Suppressor macrophage (primary cell): ENCODE results near the gene OGDH.
"Not testable (repeated sequence)": the region's sequence is repeated elsewhere in the genome, so short reads cannot be mapped to it uniquely, and the experiment has no call there.

Source experiments
- DNase-seq, 4 experiments: peaks; one replicate each; pipeline ENCODE4 v3.0.0-alpha.2; 2020 to 2022
- total RNA-seq, 17 experiments: gene quantifications; one replicate each; lab custom pipeline; 2026; ENCODE audit warnings: mixed read lengths in 6 of 17, inconsistent platforms in 3 of 17; lab: John Stamatoyannopoulos, UW

The OGDH gene
- 104 to 305 (median 238) reads per million in 17 experiments for total RNA-seq

DNA sequence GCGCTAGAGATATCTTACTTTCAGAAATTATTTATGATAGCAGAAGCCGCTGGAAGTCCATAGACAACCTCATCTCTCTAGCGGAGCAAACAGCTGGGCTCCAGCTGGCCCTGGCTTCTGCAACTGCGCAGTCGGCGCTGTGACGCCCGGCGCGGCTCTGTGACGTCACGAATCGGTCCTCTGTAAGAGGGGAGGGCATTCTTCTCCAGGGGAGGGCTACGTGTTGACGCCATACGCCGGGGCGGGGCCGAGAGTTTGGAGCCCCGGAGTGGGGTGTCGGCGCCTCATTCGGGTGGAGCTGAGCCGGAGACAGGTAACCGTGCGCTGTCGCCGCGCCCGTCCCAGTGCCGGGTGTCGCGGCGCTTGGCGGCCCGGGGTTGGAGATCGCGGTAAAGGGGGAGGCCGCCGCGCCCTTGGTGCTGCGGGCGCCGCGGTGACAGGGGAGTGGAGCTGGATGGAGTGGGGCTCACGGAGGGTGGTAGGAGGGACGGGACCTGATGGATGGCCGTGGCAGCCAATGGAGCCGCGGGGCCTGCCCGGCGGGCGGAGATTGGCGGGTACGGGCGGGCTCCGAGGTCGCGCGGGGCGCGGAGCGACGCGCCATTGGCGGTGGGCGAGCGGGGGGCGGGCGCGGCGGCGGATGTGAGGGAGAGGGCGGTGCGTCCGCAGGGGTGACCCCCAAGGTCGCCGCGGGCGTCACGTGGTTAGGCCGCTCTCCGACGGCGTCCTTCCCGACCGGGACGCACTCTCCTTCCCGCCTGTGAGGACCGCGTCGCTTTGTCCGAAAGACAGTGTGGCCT lies at the start of gene OGDH:
Gene OGDH (plus strand): TSS at position 287 of the 800 bp plus-strand sequence. CDS start 17,717 bp downstream, outside the sequence.
- peak; percentile 99 to 100 (median 100) for DNase-seq

DNA sequence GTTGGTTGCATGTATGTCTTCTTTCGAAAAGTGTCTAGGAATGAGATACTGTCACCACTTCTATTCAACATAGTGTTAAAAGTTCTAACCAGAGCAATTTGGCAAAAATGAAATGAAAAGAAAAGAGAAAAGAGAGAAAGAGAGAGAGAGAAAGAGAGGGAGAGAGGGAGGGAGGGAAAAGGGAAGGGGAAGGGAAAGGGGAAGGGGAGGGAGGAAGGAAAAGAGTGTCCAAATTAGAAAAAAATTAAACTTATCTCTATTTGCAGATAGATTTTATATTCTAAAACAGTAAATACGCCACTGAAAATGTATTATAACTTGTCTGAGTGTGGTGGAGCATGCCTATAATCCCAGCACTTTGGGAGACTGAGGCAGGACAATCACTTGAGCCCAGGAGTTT lies 48.9 kb upstream of the OGDH start:
- DNase-seq = no peak

DNA sequence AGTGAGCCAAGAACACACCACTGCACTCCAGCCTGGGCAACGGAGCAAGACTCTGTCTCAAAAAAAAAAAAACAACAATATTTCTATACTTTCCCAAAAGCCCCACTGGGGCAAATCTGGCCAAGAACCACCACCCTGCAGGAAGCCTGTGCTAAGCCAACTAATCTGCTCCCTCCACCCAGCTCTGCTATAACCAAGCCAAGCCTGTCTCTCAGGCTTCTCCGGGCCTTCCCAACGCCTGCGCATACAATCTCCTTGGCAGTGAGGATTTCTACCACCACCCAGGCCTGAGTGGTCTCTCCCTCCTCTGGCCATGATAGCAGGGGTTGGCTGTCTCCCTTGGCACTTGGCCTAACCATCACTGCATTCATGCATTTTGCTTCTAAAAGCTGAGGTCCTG lies 46.9 kb upstream of the OGDH start:
- no peak for DNase-seq

DNA sequence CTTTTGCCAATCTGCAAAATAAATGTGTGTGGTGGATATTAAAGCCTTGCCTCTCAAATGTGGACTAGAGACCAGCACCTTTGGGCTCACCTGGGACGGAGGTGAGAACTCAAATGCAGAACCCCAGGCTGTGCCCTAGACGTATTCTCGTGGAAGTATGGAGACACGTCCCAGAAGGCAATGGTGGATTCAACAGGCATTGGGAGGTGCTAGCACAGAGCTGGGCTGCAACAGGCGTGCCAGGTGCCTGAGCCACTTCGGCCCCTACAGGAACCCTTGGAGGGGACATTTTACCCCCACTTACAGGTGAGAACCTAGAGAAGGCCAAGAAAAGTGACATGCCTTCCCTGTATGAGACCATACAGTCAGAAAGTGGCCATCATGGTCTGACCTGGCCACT lies 44.9 kb upstream of the OGDH start:
- DNase-seq = no peak

DNA sequence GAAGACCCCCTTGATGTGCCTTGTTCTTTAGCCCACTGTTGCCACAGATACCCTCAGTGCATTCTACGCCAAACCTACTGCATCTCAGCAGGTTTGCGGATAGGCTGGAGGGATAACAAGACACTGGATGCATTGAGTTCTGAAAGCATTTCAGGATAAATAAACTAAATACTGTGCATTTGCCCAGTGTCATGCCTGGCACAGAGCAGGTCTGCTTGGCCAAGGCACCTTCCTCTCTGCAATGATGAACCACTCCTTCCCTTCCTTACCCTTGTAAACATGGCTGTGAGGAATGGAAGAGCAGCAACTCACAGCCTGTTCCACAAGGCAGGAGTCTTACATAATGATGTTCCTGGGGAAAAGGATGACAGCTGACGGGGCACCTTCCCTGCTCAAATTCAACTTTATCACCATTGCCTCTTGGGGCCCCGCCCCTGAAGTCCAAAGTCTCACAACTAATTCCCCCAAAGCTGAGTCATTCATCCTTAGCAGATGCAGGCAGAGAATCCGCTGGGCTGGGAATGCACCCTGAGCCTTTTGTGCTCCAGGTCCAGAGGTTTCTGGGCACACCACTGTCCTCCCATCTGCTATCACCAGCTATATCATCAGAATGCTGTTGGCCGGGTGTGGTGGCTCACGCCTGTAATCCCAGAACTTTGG lies 44.3 kb upstream of the OGDH start:
- DNase-seq = no peak

DNA sequence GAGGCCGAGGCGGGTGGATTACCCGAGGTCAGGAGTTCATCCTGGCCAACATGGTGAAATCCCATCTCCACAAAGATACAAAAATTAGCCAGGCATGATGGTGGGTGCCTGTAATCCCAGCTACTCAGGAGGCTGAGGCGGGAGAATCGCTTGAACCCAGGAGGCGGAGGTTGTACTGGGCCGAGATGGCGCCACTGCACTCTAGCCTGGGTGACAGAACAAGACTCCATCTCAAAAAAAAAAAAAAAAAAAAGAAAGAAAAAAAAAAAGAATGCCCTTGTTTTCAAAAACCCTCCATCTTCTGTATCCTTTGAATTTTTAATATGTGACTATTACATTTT lies 43.8 kb upstream of the OGDH start:
- DNase-seq = not testable (repeated sequence)

DNA sequence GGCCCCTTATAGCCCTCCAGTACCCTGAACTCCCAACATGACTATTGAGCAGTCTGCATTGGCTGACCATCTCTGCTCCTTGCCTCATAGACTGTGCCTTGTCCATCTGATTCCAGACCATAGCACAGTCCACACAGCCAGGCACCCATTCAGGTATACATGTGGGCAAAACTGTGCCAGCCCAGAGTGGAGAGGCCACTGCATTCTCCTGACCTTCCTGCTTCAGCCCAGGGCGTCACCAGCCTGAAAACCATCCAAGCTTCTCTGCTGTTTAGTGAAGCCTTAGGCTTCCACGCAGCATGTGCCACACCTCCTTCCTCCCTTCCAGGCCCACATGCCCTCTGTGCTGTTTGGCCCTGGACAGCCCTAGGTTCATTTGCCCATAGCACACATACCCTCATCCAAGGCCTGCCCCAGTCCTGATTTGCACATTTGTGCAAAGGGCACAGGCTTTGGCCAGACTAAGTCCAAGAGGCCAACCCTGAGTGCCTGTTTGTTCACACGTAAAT lies 43.2 kb upstream of the OGDH start:
- no peak for DNase-seq

DNA sequence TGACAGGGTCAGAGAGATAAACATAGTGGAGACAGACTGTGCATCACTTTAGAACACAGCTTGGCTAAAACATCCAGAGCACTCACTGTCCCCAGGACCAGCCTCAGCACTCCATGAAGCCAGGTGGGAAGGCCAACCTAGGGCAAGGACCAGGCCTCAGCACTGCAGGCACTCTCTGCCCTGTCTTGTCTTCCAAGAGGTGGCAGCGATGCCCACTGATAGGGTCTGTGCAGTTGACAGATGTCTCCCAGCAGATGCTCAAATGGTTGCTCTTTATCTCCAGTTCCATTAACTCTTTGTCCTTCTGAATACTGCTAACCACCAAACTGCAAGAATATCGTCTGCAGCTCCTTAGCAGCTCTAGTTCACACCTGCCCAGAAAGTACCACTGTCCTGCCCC lies 41.8 kb upstream of the OGDH start:
- no peak for DNase-seq

DNA sequence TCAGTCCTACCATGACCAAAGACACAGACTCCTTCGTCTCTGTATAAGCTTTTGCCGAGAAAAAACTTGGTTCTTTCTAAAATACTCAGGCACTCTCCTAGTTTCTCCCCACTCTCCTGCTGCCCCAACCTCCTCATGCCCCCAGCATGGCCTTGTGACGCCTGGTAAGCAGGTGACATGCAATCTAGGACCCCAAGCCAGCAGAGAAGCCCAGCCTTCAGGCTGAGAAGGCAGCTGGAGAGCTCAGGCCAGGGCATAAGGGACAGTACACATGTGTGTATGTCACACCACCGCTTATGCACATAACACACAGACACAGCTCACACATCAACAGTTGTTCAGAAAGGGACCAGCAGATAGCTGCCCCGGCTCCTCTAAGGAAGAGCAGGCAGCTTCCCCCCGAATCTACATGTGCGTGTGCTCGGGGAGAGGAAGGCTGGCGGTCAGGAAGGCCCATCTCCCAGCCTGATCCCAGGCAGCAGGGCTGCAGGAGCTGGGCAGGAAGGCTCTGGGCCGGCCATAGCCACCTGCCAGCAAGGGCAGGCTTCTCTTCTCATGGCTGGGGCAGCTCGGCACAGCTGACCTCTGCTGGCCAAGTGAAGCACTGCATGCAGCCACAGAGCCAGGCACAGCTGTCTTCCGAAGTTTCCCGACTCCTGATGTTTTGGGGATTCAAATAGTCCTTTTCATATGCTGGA lies 41.2 kb upstream of the OGDH start:
- DNase-seq = peak; percentile 68 to 82 (median 76)

DNA sequence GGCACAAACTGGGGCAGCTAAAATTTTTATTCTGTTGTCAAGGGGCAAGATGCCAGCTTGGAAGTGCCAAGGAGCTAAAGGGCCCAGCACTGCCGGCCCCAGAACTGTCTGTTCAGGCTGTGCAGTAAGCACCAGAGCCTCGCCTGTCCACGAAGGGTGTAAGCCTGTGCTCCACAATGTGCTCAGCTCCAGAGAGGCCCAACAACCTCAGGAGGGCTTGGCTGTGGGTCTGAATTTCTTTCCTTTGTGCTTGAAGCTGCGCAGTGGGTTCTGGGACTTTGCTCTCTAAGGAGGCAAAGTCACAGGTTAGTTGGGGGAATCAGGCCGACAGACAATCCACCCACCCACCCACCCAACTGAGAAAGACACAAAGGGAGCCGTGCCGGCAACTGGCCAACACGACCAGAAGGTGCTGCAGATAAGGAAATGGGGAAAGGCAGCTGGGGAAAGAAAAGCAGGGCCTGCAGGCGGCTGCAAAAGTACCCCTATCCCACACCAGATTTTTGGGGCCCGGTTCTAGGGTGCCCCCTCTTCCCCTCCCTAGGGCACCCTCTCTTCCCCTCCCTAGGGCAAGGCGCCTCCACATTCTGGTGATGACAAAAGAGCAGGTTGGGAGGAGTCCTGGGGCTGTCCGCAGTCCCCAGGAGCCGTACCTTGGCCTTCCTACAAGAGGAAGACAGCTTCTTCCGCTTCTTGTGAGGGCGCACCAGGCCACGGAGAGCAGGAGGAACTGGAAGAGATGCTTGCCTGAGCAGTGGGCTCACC lies 40.5 kb upstream of the OGDH start:
- peak in 3 of 4 experiments; percentile 17 to 33 (median 26) for DNase-seq

DNA sequence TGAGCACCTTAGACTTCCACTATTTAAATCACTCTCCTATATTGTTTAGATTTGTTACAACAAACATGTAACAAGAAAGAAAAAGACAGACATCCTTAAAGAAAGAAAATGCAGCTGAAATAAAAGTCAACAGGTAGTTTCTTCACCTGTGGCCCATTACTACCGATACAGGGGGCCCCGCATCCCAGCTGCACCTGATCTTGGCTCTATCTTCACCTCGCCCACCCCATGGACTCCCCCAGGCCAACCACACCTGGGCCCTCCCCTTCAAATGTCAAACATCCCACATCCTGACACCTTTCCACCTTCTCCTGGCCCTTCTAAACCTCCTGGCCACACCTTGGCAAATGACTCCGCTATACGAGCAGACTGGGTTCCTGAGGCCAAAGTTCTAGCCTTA lies 39.7 kb upstream of the OGDH start:
- no peak for DNase-seq

DNA sequence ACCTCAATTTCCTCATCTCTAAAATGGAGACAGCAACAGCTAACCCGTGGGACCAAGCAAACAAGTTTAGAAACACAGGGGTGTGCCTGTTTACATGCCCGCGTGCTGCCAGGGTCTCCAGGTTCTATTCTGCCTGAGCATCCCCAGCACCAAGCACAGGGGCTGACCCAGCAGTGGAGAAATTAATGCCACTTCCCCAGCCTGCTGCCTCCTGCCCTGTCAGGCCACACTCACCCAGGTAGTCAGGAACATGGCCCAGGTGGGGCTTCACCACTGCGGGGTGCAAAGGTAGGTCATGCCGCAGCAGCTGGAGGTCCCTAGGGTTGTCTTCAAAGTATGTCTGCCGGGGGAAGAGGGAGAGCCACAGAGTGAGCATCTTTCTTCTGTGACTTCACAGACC lies 38.5 kb upstream of the OGDH start:
- DNase-seq = no peak

DNA sequence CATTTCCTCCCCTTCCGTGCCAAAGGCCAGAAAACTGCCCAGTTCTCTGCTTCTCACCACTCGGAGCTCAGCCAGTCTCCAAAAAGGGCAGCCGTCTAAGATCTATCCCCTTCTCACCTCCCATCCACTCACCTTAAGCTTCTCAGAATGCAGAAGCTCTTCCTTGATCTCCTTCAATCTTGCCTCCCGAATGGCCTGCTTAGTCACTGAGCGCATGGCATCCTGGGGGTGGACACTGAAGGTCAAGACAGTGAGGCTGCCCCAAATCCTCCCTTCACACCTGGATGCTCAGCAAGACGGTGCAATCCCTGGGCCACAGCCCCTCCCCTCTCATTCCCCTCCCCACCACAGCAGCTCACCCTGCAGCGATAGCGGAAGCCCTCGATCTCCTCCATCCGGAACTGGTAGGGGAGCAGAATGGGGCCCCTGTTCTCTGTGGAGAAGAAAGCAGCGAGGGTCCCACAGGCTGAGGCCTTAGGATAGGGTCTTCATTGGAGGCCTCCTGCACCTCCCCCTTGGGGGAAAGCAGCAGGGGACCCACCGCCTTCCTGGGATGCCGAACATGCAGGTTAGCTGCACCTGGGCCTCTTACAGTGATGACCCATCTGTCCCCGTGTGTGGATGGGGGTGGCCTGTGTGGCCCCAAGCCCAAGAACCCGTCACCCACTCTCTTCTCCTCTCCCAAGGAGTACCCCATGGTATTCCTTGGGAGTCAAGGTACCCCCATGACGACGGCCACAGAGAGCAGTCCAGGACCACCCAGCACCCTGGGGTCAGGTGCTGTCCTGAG lies 37.5 kb upstream of the OGDH start:
- DNase-seq = no peak

DNA sequence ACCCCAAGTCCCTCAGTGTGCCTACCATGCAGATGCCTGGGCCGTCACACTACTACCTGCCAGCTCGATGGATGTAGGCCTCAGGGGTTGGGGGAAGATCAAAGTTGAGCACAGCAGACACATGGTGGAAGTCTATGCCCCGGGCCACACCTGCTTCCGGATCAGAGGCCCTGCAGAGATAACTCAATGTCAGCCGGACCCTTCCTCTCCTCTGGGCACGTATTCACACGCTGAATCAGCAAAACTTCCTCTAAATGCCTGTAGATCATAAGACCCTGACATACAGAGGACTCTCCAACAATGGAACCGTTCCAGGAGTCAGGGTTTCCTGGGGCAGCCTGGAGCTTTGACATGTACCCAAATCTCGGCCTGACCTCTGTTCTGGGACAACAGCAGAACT lies 36.5 kb upstream of the OGDH start:
- no peak for DNase-seq

DNA sequence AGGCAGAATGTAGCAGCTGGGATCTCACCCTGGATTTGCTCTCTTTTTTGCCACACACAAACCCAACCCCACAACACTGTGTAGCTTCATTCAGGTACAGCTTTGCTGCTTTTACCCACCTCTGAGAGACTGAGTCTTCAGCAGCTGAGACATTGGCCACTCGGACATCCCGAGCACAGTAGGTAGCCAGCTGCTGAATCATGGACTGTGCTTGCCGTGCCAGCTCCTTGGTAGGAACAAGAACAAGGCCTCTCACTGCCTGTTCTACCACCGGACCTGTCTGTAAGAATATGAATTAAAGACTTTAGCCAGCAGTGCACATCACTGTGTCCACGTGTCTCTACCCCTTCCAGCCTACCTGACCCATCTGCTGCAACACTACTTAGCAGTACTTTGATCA lies 33.7 kb upstream of the OGDH start:
- DNase-seq = no peak

DNA sequence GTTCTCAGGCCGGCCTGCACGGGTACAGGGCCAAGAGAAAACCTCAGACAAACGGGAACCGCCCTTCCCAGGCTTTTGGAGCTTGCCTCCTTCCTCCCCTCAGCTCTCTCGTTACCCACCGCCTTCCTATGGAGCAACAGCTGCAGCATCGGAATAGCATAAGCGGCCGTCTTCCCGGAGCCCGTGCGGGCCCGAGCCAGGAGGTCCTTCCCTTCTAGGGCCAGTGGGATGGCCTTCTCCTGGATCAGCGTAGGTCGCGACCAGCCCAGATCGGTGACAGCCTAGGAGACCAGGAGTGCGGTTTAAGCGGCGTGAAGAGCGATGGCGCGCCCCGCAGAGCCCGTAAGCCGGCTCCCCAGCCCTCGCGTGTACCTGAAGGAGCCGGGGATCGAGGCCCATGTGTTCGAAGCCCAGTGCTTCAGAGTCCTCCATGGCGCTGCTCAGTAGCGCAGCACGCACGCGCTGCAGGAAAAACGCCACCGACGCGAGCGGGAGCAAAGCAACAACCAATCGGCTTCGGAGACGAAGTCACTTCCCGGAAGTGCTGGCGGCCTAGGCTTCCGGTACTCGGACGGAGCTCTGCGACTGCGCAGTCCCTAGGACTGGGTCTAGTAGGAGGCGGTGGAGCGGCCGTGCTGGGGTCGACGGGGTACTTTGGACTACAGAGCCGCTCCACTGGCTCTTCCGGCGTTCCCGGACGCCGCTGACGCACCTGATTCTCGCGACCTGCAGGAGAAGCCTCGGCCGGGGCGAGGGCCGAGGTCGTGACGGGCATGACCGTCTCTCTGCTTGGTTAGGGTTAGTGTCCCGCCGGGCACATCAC lies 32.8 kb upstream of the OGDH start, which contains the start of gene DDX56:
Gene DDX56 (minus strand): TSS at position 445 of the 823 bp plus-strand sequence. CDS start 13 bp downstream, at position 432.
- peak; percentile 97 to 98 (median 98) for DNase-seq

DNA sequence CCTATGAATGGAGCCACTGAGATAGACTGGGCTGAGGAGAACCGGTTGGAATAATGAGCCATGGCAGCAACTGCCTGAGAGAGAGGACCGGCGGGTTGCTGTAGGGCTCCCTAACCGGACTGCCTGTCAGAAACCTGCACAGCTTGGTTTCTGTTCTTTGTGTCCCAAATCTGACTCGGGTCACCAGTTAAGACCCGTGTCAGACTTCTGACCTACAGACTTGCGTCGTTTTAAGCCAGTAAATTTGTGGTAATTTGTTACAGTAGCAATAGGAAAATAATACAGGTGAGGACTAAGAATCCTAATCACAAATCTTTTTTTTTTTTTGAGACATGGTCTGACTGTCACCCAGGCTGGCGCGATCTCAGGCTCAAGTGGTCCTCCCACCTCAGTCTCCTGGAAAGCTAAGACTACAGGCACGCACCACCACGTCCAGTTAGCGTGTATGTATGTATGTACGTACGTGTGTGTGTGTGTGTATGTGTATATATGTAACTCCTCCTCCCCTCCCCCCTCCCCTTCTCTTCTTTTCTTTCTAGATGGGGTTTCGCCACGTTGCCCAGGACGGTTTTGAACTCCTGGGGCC lies 32.0 kb upstream of the OGDH start:
- no peak for DNase-seq

DNA sequence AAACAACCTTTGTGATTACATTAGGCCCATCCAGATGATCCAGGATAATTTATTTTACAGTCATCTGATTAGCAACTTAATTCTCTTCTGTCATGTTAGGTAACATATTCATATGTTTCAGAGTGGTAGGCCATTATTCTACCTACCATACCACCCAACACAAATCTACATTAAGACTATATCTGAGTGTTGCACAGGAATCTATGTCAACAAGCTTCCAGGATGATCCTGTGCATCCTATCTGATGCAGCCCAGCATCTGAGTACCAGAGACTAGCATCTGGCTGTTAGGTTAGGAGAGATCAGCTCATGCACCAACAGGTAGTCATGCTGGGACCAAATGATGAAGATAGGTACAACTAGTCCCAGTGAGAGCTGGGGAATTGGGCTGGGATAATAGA lies 31.4 kb upstream of the OGDH start:
- DNase-seq = no peak

DNA sequence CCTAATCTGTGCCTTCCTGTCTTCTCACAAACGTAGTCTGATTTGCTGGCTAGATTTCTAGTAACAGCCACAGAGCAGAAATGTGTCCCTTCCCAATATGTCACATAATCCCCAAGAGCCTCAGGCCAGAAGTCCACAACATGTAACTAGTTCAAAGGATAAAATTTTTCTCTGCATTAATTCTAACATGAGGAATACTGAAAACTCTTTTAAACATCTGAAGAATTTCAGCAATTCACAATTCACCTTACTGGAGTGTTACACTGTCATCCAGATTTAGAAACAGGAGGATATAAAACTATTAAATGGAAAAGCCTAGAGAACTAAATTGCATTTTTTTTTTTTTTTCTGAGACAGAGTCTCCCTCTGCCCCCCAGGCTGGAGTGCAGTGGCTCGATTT lies 30.2 kb upstream of the OGDH start:
- DNase-seq = no peak
